ENCODE results near the gene ZDHHC3.

ZDHHC3 gene

GRCh38 chr3:45002720-45003119 is 26.7 kb upstream of the ZDHHC3 start:
- Histone ChIP-seq H4K91ac (ENCODE audit: low read depth, low read length) (no peak overlapping the region), H3K4me2 (ENCODE audit: low read length) (no peak overlapping the region), H2BK120ac (ENCODE audit: insufficient read depth, low read length, poor library complexity) (no peak overlapping the region), H3K4me3 (ENCODE audit: low read depth, low read length) (no peak overlapping the region), H3K27ac (ENCODE audit: low read depth, low read length) (no peak overlapping the region), H2BK5ac (ENCODE audit: low read depth, low read length, poor library complexity) (no peak overlapping the region), H3K79me2 (ENCODE audit: control insufficient read depth, insufficient read depth, low read length, poor library complexity) (no peaks in the 10 kb centered on the region), H3K4me1 (ENCODE audit: control insufficient read depth in 1 of 2, insufficient read depth in 2 of 2, low read length in 2 of 2) (no peaks in the 10 kb centered on the region), H2AK5ac (ENCODE audit: low read length) (no peak overlapping the region), H3K9ac (ENCODE audit: low read length) (no peak overlapping the region), H2BK12ac (ENCODE audit: low read length) (no peak overlapping the region), H3K4ac (ENCODE audit: low read depth, low read length) (no peak overlapping the region), H3K18ac (ENCODE audit: low read length) (no peak overlapping the region), H3K36me3 (ENCODE audit: control insufficient read depth in 1 of 2, insufficient read depth in 2 of 2, low read length in 2 of 2) (peaks cover 18 to 38% of the 10 kb centered on the region in 2 experiments), H3K79me1 (ENCODE audit: low read length) (no peaks in the 10 kb centered on the region), H4K8ac (ENCODE audit: low read depth, low read length) (no peak overlapping the region), H4K12ac (ENCODE audit: low read depth, low read length) (no peak overlapping the region), H3K27me3 (ENCODE audit: insufficient read depth, low read length) (no peaks in the 10 kb centered on the region), H3K23ac (ENCODE audit: low read length) (no peak overlapping the region), H3K14ac (ENCODE audit: low read length) (no peak overlapping the region), H2AFZ (ENCODE audit: insufficient read depth, low read length, poor library complexity) (no peak overlapping the region), H3K9me3 (ENCODE audit: insufficient read depth, low read depth, low read length) (peaks cover 2% of the 10 kb centered on the region)
- no peak for DNase-seq
- no CpG with 5 or more reads among the region's 3 CpGs for WGBS (ENCODE audit: extremely low coverage, insufficient coverage, insufficient read length)

GRCh38 chr3:45002139-45002660 is 26.2 kb upstream of the ZDHHC3 start:
- Histone ChIP-seq H2BK120ac (ENCODE audit: insufficient read depth, low read length, poor library complexity) (no peak overlapping the region), H3K18ac (ENCODE audit: low read length) (no peak overlapping the region), H3K4me3 (ENCODE audit: low read depth, low read length) (no peak overlapping the region), H2BK12ac (ENCODE audit: low read length) (no peak overlapping the region), H3K79me1 (ENCODE audit: low read length) (no peaks in the 10 kb centered on the region), H3K14ac (ENCODE audit: low read length) (no peak overlapping the region), H4K91ac (ENCODE audit: low read depth, low read length) (no peak overlapping the region), H3K4me2 (ENCODE audit: low read length) (no peak overlapping the region), H3K9me3 (ENCODE audit: insufficient read depth, low read depth, low read length) (no peaks in the 10 kb centered on the region), H3K79me2 (ENCODE audit: control insufficient read depth, insufficient read depth, low read length, poor library complexity) (no peaks in the 10 kb centered on the region), H4K12ac (ENCODE audit: low read depth, low read length) (no peak overlapping the region), H2AFZ (ENCODE audit: insufficient read depth, low read length, poor library complexity) (no peak overlapping the region), H2AK5ac (ENCODE audit: low read length) (no peak overlapping the region), H3K27ac (ENCODE audit: low read depth, low read length) (no peak overlapping the region), H2BK5ac (ENCODE audit: low read depth, low read length, poor library complexity) (no peak overlapping the region), H3K4ac (ENCODE audit: low read depth, low read length) (no peak overlapping the region), H3K36me3 (ENCODE audit: control insufficient read depth in 1 of 2, insufficient read depth in 2 of 2, low read length in 2 of 2) (peaks cover 16 to 36% of the 10 kb centered on the region in 2 experiments), H3K27me3 (ENCODE audit: insufficient read depth, low read length) (no peaks in the 10 kb centered on the region), H3K9ac (ENCODE audit: low read length) (no peak overlapping the region), H3K23ac (ENCODE audit: low read length) (no peak overlapping the region), H3K4me1 (ENCODE audit: control insufficient read depth in 1 of 2, insufficient read depth in 2 of 2, low read length in 2 of 2) (no peaks in the 10 kb centered on the region), H4K8ac (ENCODE audit: low read depth, low read length) (no peak overlapping the region)
- no peak for DNase-seq
- WGBS (ENCODE audit: extremely low coverage, insufficient coverage, insufficient read length) = no CpG with 5 or more reads among the region's 2 CpGs

- no peak overlapping the region for H3K4me3 ChIP-seq (ENCODE audit: low read depth, low read length)
- H3K4ac ChIP-seq (ENCODE audit: low read depth, low read length) = no peak overlapping the region
- H2AFZ ChIP-seq (ENCODE audit: insufficient read depth, low read length, poor library complexity) = no peak overlapping the region
- no peaks in the 10 kb centered on the region for H3K9me3 ChIP-seq (ENCODE audit: insufficient read depth, low read depth, low read length)
- H2AK5ac ChIP-seq (ENCODE audit: low read length) = no peak overlapping the region
- no peak overlapping the region for H3K9ac ChIP-seq (ENCODE audit: low read length)
- no peaks in the 10 kb centered on the region for H3K27me3 ChIP-seq (ENCODE audit: insufficient read depth, low read length)
- no peaks in the 10 kb centered on the region for H3K79me1 ChIP-seq (ENCODE audit: low read length)
- H3K4me1 ChIP-seq (ENCODE audit: control insufficient read depth in 1 of 2, insufficient read depth in 2 of 2, low read length in 2 of 2) = no peaks in the 10 kb centered on the region
- H2BK5ac ChIP-seq (ENCODE audit: low read depth, low read length, poor library complexity) = no peak overlapping the region
- H3K23ac ChIP-seq (ENCODE audit: low read length) = no peak overlapping the region
- no peak overlapping the region for H2BK12ac ChIP-seq (ENCODE audit: low read length)
- H4K8ac ChIP-seq (ENCODE audit: low read depth, low read length) = no peak overlapping the region
- no peak overlapping the region for H2BK120ac ChIP-seq (ENCODE audit: insufficient read depth, low read length, poor library complexity)
- no peak overlapping the region for H4K91ac ChIP-seq (ENCODE audit: low read depth, low read length)
- no peak overlapping the region for H3K4me2 ChIP-seq (ENCODE audit: low read length)
- H3K36me3 ChIP-seq (ENCODE audit: control insufficient read depth in 1 of 2, insufficient read depth in 2 of 2, low read length in 2 of 2) = peaks cover 15 to 36% of the 10 kb centered on the region in 2 experiments
- no peak overlapping the region for H4K12ac ChIP-seq (ENCODE audit: low read depth, low read length)
- no peak overlapping the region for H3K14ac ChIP-seq (ENCODE audit: low read length)
- no peaks in the 10 kb centered on the region for H3K79me2 ChIP-seq (ENCODE audit: control insufficient read depth, insufficient read depth, low read length, poor library complexity)
- H3K27ac ChIP-seq (ENCODE audit: low read depth, low read length) = no peak overlapping the region
- WGBS (ENCODE audit: extremely low coverage, insufficient coverage, insufficient read length) = no CpG with 5 or more reads among the region's 3 CpGs
- DNase-seq = no peak
- no peak overlapping the region for H3K18ac ChIP-seq (ENCODE audit: low read length)
These were observed 25.8 kb upstream of the ZDHHC3 start for GRCh38 chr3:45001738-45002137.

GRCh38 chr3:45000823-45001222 is 24.8 kb upstream of the ZDHHC3 start:
- no peaks in the 10 kb centered on the region for H3K79me1 ChIP-seq (ENCODE audit: low read length)
- no peak overlapping the region for H2AFZ ChIP-seq (ENCODE audit: insufficient read depth, low read length, poor library complexity)
- no peak overlapping the region for H3K9ac ChIP-seq (ENCODE audit: low read length)
- no peak overlapping the region for H2BK120ac ChIP-seq (ENCODE audit: insufficient read depth, low read length, poor library complexity)
- no peak overlapping the region for H3K27ac ChIP-seq (ENCODE audit: low read depth, low read length)
- no peak overlapping the region for H2BK5ac ChIP-seq (ENCODE audit: low read depth, low read length, poor library complexity)
- H2BK12ac ChIP-seq (ENCODE audit: low read length) = no peak overlapping the region
- no peak overlapping the region for H3K4ac ChIP-seq (ENCODE audit: low read depth, low read length)
- no peak for DNase-seq
- H3K27me3 ChIP-seq (ENCODE audit: insufficient read depth, low read length) = no peaks in the 10 kb centered on the region
- H2AK5ac ChIP-seq (ENCODE audit: low read length) = no peak overlapping the region
- no peaks in the 10 kb centered on the region for H3K79me2 ChIP-seq (ENCODE audit: control insufficient read depth, insufficient read depth, low read length, poor library complexity)
- H3K18ac ChIP-seq (ENCODE audit: low read length) = no peak overlapping the region
- peaks cover 17 to 39% of the 10 kb centered on the region in 2 experiments for H3K36me3 ChIP-seq (ENCODE audit: control insufficient read depth in 1 of 2, insufficient read depth in 2 of 2, low read length in 2 of 2)
- no CpG with 5 or more reads among the region's 4 CpGs for WGBS (ENCODE audit: extremely low coverage, insufficient coverage, insufficient read length)
- no peak overlapping the region for H4K8ac ChIP-seq (ENCODE audit: low read depth, low read length)
- no peak overlapping the region for H3K4me2 ChIP-seq (ENCODE audit: low read length)
- no peaks in the 10 kb centered on the region for H3K4me1 ChIP-seq (ENCODE audit: control insufficient read depth in 1 of 2, insufficient read depth in 2 of 2, low read length in 2 of 2)
- H3K23ac ChIP-seq (ENCODE audit: low read length) = no peak overlapping the region
- H4K91ac ChIP-seq (ENCODE audit: low read depth, low read length) = no peak overlapping the region
- H3K4me3 ChIP-seq (ENCODE audit: low read depth, low read length) = no peak overlapping the region
- no peak overlapping the region for H3K14ac ChIP-seq (ENCODE audit: low read length)
- H4K12ac ChIP-seq (ENCODE audit: low read depth, low read length) = no peak overlapping the region
- H3K9me3 ChIP-seq (ENCODE audit: insufficient read depth, low read depth, low read length) = no peaks in the 10 kb centered on the region
